ENCODE results near the gene DEFB129. TPM values are rescaled to one million over a fixed set of nuclear protein-coding genes. Genes with fewer than 3 reads are reported as not detected.

Gene DEFB129
- total and polyA plus RNA-seq, 4 donors = not detected

- H3K36me3 ChIP-seq (ENCODE audit: control insufficient read depth in 4 of 4, insufficient read depth in 3 of 4, low read depth in 1 of 4, low read length in 3 of 4) = peaks cover 0 to 4% (median 0%) of the 10 kb centered on the region in 4 donors
- DNase-seq (ENCODE audit: low spot score) = no peak
- H3K27ac ChIP-seq (ENCODE audit: low read depth in 1 of 2, low read length in 2 of 2) = no peak overlapping the region
- TF ChIP-seq RAD21 (IDR thresholded peaks at IDR 0.05) (no peak), MAX (IDR thresholded peaks at IDR 0.05) (no peak)
- H3K27me3 ChIP-seq (ENCODE audit: control insufficient read depth in 4 of 4, insufficient read depth in 4 of 4, low read length in 3 of 4) = no peaks in the 10 kb centered on the region
- H3K4me3 ChIP-seq (ENCODE audit: low read depth in 1 of 3, low read length in 3 of 3) = no peak overlapping the region
- H3K9me3 ChIP-seq (ENCODE audit: control insufficient read depth in 4 of 4, low read length in 3 of 4) = no peaks in the 10 kb centered on the region
- H3K9ac ChIP-seq (ENCODE audit: low read depth in 1 of 2, low read length in 2 of 2) = no peak overlapping the region
- WGBS = 93% methylated on average over 4 of the region's 4 CpGs
- peaks cover 0 to 8% (median 5%) of the 10 kb centered on the region in 4 donors for H3K4me1 ChIP-seq (ENCODE audit: control insufficient read depth in 4 of 4, insufficient read depth in 4 of 4, low read length in 3 of 4)
These were observed 44.0 kb downstream of the DEFB129 start for GRCh38 chr20:271069-271468.

- peaks cover 0 to 7% (median 4%) of the 10 kb centered on the region in 4 donors for H3K4me1 ChIP-seq (ENCODE audit: control insufficient read depth in 4 of 4, insufficient read depth in 4 of 4, low read length in 3 of 4)
- no peak for DNase-seq (ENCODE audit: low spot score)
- no peak overlapping the region for H3K27ac ChIP-seq (ENCODE audit: low read depth in 1 of 2, low read length in 2 of 2)
- peaks cover 0 to 8% (median 0%) of the 10 kb centered on the region in 4 donors for H3K36me3 ChIP-seq (ENCODE audit: control insufficient read depth in 4 of 4, insufficient read depth in 3 of 4, low read depth in 1 of 4, low read length in 3 of 4)
- no peaks in the 10 kb centered on the region for H3K9me3 ChIP-seq (ENCODE audit: control insufficient read depth in 4 of 4, low read length in 3 of 4)
- H3K9ac ChIP-seq (ENCODE audit: low read depth in 1 of 2, low read length in 2 of 2) = no peak overlapping the region
- H3K4me3 ChIP-seq (ENCODE audit: low read depth in 1 of 3, low read length in 3 of 3) = no peak overlapping the region
- TF ChIP-seq HNF4G (IDR thresholded peaks at IDR 0.05) = no peak
- TF ChIP-seq CTCF (IDR thresholded peaks at IDR 0.05; ENCODE audit: low read depth, low read length, missing input control) = no peak
- H3K27me3 ChIP-seq (ENCODE audit: control insufficient read depth in 4 of 4, insufficient read depth in 4 of 4, low read length in 3 of 4) = no peaks in the 10 kb centered on the region
These were observed 44.5 kb downstream of the DEFB129 start for GRCh38 chr20:271528-271927.

- no peak overlapping the region for H3K4me3 ChIP-seq (ENCODE audit: low read depth in 1 of 3, low read length in 3 of 3)
- TF ChIP-seq FOXA1 (IDR thresholded peaks at IDR 0.05) (no peak), RAD21 (IDR thresholded peaks at IDR 0.05) (no peak), HNF4G (IDR thresholded peaks at IDR 0.05) (no peak), REST (IDR thresholded peaks at IDR 0.05) (no peak), RXRA (IDR thresholded peaks at IDR 0.05) (no peak), YY1 (IDR thresholded peaks at IDR 0.05) (no peak), EGR1 (IDR thresholded peaks at IDR 0.05; ENCODE audit: low read depth in 2 of 2) (no peak), HNF4A (conservative IDR thresholded peaks at IDR 0.05) (no peak), ZBTB33 (IDR thresholded peaks at IDR 0.05) (no peak), MAX (IDR thresholded peaks at IDR 0.05) (no peak), ATF3 (IDR thresholded peaks at IDR 0.05) (no peak), CTCF (IDR thresholded peaks at IDR 0.05; ENCODE audit: low read depth, low read length, missing input control) (no peak), NR2F2 (IDR thresholded peaks at IDR 0.05) (no peak), TAF1 (conservative IDR thresholded peaks at IDR 0.05) (no peak), FOXA2 (IDR thresholded peaks at IDR 0.05) (no peak), SP1 (IDR thresholded peaks at IDR 0.05) (no peak)
- no peaks in the 10 kb centered on the region for H3K27me3 ChIP-seq (ENCODE audit: control insufficient read depth in 4 of 4, insufficient read depth in 4 of 4, low read length in 3 of 4)
- H3K27ac ChIP-seq (ENCODE audit: low read depth in 1 of 2, low read length in 2 of 2) = no peak overlapping the region
- H3K4me1 ChIP-seq (ENCODE audit: control insufficient read depth in 4 of 4, insufficient read depth in 4 of 4, low read length in 3 of 4) = no peaks in the 10 kb centered on the region
- no peak for DNase-seq (ENCODE audit: low spot score)
- H3K9ac ChIP-seq (ENCODE audit: low read depth in 1 of 2, low read length in 2 of 2) = no peak overlapping the region
- peaks cover 0 to 13% (median 0%) of the 10 kb centered on the region in 4 donors for H3K36me3 ChIP-seq (ENCODE audit: control insufficient read depth in 4 of 4, insufficient read depth in 3 of 4, low read depth in 1 of 4, low read length in 3 of 4)
- no peaks in the 10 kb centered on the region for H3K9me3 ChIP-seq (ENCODE audit: control insufficient read depth in 4 of 4, low read length in 3 of 4)
These were observed 45.7 kb downstream of the DEFB129 start for GRCh38 chr20:272718-273117.

Measured in liver (tissue), 9 donors.